Fibroblast of lung (primary cell): ENCODE results near the gene FHIT.

Source experiments
- CTCF ChIP-seq, 2 donors: IDR thresholded peaks in 1 of 2; conservative IDR thresholded peaks in 1 of 2; 1 replicate in 1 of 2; 2 replicates in 1 of 2; pipeline ENCODE4 v1.5.1; 2011 to 2012; ENCODE audit warnings: low read length in 2 of 2, control low read depth in 1 of 2, inconsistent platforms in 1 of 2, low read depth in 1 of 2, mild to moderate bottlenecking in 1 of 2
- EZH2 ChIP-seq: IDR thresholded peaks from 2 replicates; pipeline ENCODE4 v1.5.1; 2012; ENCODE audit warnings: low read length, control low read depth, mild to moderate bottlenecking; ENCODE audit errors: missing control alignments

DNA sequence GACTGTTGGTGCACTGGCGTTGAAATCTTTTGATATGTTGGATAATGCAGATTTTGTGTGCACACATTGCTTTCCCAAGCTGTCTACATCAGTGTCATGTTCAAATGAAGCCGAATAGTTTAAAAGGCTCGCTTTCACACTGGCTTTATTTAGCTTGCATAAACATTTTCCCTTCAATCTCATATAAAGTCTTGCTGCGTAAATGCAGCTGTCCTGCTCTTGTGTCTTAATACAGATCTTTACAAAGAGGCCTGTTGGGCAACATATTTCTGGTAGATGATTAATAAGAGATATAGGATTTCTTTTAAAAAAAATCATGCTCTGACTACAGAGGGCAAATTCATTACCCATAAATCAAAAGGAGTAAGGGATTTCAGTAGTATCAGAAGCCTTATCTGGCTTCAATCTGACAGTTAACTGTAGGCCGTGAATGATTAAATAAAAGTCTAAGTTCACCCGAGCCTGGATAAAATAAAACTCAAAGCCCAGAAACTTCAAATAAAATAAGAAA lies 937.2 kb downstream of the FHIT start:
- no peak for TF ChIP-seq CTCF (conservative IDR thresholded peaks at IDR 0.05 in 1 of 2, IDR thresholded peaks at IDR 0.05 in 1 of 2; ENCODE audit: low read depth in 1 of 2, low read length in 2 of 2)
- TF ChIP-seq EZH2 = no peak
